Glomerular endothelial cell (primary cell): ENCODE results near the gene TTC23. TPM values are rescaled to one million over a fixed set of nuclear protein-coding genes. Genes with fewer than 3 reads are reported as not detected.

Experiments used
- DNase-seq: peaks from one replicate; pipeline ENCODE4 v3.0.0-alpha.2; 2011; ENCODE audit warnings: low read depth, low spot score; ENCODE audit errors: extremely low read depth
- total RNA-seq: library from RNA; depleted of rRNA; stranded (reverse); fragments of >200 nt; gene quantifications from 2 replicates; pipeline ENCODE4 v1.2.3, GENCODE V29; 2015

TTC23 gene
- total RNA-seq, 1 donor from 2014 or later = 18.8 TPM

DNA sequence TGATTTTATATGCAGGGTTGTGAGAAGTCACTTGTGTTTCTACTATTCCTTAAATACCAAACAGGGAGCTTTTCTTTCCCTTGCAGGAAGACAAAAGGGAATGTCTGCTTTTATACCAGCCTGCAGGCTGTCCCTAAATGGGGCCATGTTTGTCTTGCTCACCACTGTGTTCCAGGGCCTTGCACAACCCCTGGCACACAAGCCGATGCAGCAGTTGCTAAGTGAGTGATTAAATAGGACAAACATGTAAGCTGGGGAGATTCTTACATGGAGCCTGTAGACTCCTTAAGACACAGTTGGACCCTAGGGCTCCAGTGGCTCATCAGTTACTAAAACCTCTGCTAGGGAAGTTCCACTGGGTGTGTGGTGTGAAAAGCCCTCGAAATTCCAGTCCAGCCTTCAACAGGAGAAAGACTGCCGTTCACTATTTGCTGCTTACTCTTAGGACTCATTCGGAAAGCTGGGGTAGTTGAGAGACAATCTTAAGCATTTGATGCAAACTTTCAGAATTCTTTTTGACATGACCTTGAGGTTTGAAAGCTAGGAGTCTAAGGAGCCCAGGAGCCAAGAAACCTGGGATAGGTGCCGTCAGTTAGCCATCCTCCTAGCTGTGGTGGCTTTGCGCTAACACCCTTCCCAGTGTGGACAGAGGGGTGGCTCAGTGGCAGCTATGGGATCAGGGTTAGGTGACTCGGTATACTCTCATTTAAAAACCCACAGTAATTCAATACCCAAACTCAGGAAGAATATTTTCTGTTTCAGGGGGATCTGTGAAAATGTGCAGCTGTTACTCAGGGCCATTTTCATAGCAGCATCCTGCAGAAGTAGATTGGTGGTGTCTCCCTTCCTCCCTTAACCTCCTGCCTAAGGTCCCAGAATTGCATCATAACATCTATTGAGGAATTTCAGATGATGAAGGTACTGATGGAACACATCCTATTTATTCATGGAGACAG lies 105.4 kb downstream of the TTC23 start:
- no peak for DNase-seq

GRCh38 chr15:99143242-99143641 lies 106.1 kb downstream of the TTC23 start:
- no peak for DNase-seq

DNA sequence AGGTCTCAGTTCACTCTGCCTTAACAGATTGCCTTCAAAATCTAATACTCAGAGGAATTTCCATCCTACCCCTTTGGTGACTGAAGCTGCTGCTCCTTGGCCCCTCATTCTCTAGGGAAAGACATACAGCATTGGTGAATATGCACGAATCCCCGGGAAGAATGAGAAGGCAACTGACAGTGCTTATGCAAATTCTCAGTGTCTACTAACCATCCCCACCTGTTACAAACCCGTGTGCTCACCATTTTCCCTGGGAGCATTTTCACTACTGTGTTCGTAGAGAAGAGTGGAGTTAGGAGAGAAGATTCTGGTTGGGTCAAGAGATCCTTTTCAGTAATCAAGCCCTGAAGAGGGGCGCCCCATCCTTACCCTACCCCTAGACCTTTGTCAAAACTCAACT lies 106.8 kb downstream of the TTC23 start:
- no peak for DNase-seq

- no peak for DNase-seq
These were observed 107.4 kb downstream of the TTC23 start for GRCh38 chr15:99141943-99142342.

GRCh38 chr15:99140590-99140989 lies 108.8 kb downstream of the TTC23 start:
- DNase-seq = no peak

- no peak for DNase-seq
These were observed 110.1 kb downstream of the TTC23 start for GRCh38 chr15:99139276-99139675.

GRCh38 chr15:99138491-99138982 lies 110.8 kb downstream of the TTC23 start:
- no peak for DNase-seq

DNA sequence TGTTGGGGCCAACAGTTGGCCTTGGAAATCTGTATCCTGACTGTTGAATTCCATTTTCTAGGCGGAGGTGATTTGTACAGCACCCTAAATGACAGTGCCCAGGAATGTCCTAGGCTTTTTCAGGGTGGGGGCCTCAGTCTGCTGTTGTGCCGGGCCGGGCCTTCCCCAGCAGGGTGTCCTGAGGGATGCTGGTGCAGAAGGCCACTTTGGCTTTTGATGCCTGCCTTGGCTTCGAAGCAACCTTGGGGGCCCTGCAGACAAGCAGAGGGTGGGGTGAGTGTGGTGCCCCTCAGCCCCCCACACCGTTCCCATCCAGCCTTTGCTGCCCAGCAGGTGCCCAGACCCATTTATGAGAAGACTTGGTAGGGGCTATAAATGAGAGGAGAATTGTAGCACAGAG lies 111.5 kb downstream of the TTC23 start:
- no peak for DNase-seq

DNA sequence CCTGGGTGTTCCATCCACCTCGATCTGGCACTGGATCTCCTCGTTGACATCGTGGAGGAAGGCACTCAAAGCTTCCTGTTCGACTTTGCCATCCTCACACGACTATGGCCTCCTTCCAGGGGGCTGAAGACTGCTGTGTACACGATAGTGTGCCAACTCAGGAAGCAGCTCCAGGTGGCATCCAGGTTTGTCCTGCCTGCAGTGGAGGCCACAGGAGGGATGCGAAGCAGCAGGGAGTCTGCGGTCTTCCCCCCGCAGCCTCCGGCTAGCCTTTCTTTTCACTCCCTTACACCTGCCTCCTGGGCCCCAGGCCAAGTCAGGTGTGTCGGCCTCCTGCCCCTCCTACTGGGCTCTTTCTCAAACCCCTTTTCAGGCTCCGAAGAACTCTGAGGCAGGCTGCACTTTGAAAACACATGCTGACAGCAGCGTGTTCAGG lies 112.3 kb downstream of the TTC23 start:
- no peak for DNase-seq

GRCh38 chr15:99135194-99135593 lies 114.2 kb downstream of the TTC23 start:
- DNase-seq = no peak

DNA sequence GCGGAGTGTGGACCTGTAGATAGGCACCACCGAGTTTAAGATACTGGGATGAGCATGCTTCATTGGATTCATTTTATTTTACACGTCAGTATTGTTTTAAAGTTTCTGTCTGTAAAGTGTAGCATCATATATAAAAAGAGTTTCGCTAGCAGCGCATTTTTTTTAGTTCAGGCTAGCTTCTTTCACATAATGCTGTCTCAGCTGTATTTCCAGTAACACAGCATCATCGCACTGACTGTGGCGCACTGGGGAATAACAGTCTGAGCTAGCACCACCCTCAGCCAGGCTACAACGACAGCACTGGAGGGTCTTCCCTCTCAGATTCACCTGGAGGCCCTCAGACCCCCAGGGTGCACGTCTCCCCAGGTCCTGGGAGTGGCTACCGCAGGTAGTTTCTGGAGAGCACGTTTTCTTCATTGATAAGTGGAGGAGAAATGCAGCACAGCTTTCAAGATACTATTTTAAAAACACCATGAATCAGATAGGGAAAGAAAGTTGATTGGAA lies 115.0 kb downstream of the TTC23 start:
- DNase-seq = no peak

DNA sequence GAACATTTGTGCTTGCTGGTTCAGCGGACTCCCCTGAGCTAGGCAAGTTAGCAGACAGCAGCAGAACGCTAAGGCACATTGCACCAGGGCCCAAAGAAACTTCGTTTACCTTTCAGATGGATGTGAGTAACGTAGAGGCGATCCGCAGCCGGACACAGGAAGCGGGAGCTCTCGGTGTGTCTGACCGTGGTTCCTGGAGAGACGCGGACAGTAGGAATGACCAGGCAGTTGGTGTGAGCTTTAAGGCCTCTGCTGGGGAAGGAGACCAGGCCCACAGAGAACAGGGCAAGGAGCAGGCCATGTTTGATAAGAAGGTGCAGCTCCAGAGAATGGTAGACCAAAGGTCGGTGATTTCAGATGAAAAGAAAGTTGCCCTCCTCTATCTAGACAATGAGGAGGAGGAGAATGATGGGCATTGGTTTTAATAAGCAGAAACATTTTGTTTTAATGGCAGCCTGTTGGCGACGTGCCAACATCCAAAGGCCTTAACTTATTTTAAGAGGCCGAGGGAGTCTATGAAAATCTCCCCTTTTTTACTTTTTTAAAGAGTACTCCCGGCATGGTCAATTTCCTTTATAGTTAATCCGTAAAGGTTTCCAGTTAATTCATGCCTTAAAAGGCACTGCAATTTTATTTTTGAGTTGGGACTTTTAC lies 116.6 kb downstream of the TTC23 start:
- no peak for DNase-seq

GRCh38 chr15:99132122-99132521 lies 117.3 kb downstream of the TTC23 start:
- DNase-seq = no peak

GRCh38 chr15:99131441-99132023 lies 117.8 kb downstream of the TTC23 start:
- DNase-seq = no peak

DNA sequence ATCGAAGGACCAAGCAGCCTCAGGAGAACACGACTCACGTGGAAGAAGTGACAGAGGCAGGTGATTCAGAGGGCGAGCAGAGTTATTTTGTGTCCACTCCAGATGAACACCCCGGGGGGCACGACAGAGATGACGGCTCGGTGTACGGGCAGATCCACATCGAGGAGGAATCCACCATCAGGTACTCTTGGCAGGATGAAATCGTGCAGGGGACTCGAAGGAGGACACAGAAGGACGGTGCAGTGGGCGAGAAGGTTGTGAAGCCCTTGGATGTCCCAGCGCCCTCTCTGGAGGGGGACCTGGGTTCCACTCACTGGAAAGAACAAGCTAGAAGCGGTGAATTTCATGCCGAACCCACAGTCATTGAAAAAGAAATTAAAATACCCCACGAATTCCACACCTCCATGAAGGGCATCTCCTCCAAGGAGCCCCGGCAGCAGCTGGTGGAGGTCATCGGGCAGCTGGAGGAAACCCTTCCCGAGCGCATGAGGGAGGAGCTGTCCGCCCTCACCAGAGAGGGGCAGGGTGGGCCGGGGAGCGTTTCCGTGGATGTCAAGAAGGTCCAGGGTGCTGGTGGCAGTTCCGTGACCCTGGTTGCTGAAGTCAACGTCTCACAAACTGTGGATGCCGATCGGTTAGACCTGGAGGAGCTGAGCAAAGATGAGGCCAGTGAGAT lies 118.5 kb downstream of the TTC23 start:
- DNase-seq = no peak

DNA sequence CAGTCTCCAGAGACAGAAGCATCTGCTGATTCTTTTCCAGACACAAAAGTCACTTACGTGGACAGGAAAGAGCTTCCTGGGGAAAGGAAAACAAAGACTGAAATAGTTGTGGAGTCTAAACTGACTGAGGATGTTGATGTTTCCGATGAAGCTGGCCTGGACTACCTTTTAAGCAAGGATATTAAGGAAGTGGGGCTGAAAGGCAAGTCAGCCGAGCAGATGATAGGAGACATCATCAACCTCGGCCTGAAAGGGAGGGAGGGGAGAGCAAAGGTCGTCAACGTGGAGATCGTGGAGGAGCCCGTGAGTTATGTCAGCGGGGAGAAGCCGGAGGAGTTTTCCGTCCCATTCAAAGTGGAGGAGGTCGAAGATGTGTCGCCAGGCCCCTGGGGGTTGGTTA lies 119.1 kb downstream of the TTC23 start:
- DNase-seq = no peak

- DNase-seq = no peak
These were observed 119.7 kb downstream of the TTC23 start for GRCh38 chr15:99129644-99130043.

DNA sequence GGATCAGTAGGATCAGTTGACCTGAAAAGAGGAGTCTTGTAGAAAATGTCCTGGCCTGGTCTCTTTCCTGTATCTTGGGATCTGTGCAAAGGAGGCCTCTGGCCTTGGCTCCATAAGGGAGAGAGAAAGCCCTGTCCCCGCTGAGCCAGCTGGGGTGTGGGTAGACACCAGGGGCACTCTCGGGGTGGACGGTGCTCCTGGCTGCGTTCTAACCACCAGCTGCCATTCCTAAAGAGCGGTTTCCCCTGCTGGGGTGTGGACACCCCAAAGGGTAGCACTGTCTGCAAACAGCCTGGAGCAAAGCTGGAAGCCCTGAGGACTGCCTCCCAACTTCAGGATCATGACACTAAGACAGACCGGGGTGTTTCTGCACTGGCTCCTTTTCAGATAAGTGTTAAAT lies 121.0 kb downstream of the TTC23 start:
- DNase-seq = no peak

GRCh38 chr15:99127773-99128172 lies 121.6 kb downstream of the TTC23 start:
- no peak for DNase-seq

DNA sequence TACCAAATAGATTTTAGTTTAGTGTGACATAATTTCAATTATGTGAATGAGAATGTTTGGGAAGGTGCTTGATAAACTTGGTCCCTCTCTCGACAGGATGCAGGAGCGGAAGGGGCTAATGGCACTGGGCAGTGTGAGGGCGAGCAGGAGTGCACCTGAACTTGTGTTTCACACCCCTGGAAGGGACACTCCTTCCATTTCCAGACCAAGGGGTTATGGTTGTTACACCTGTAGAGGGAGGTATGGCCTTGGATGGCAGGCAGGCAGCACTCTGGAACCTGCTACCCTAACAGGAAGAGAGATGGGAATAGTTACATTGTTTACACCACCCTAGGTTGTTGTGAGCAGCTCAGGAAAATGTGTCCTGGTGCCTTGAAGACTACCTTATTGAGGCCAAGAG lies 122.5 kb downstream of the TTC23 start:
- DNase-seq = no peak

- no peak for DNase-seq
These were observed 123.2 kb downstream of the TTC23 start for GRCh38 chr15:99126131-99126588.
